SK-N-SH treated with all-trans-retinoic acid at 6 μM for 48 hours (cell line): ENCODE measurements around the gene TTC27.

Experiments used
- ATAC-seq: fragments of 200-7000 bp; cut with Tn5 transposase; 3 replicates; pipeline ENCODE4 v1.9.1; 2020; ENCODE audit warnings: mild to moderate bottlenecking, moderate library complexity
- ARNTL ChIP-seq: fragments of 450-650 bp; formaldehyde crosslinking; IDR thresholded peaks from 2 replicates; pipeline ENCODE4 v1.5.0; 2020; ENCODE audit warnings: low read depth, mild to moderate bottlenecking, moderate library complexity, borderline replicate concordance
- BACH2 ChIP-seq: fragments of 250-450 bp; sonication (Bioruptor Pico); IDR thresholded peaks from 2 replicates; pipeline ENCODE4 v1.9.0; 2021; ENCODE audit warnings: mild to moderate bottlenecking, borderline replicate concordance
- CREB5 ChIP-seq: fragments of 250-450 bp; sonication (Bioruptor Pico); IDR thresholded peaks from 2 replicates; pipeline ENCODE4 v1.5.1; 2020; ENCODE audit warnings: low read depth, mild to moderate bottlenecking, moderate library complexity
- CSDC2 ChIP-seq: fragments of 250-450 bp; sonication (Bioruptor Pico); IDR thresholded peaks from 2 replicates; pipeline ENCODE4 v1.5.0; 2020; ENCODE audit warnings: mild to moderate bottlenecking, moderate library complexity
- CSRNP3 ChIP-seq: fragments of 250-450 bp; sonication (Bioruptor Pico); IDR thresholded peaks from 2 replicates; pipeline ENCODE4 v1.5.1; 2021; ENCODE audit warnings: mild to moderate bottlenecking, moderate library complexity
- ESRRG ChIP-seq: fragments of 250-450 bp; sonication (Bioruptor Pico); IDR thresholded peaks from 2 replicates; pipeline ENCODE4 v1.6.1; 2021; ENCODE audit warnings: mild to moderate bottlenecking
- ISL1 ChIP-seq: fragments of 250-450 bp; sonication (Bioruptor Pico); IDR thresholded peaks from 2 replicates; pipeline ENCODE4 v2.1.2; 2022; ENCODE audit warnings: mild to moderate bottlenecking, moderate library complexity
- OSR1 ChIP-seq: fragments of 250-450 bp; sonication (Bioruptor Pico); IDR thresholded peaks from 2 replicates; pipeline ENCODE4 v1.8.0; 2022; ENCODE audit warnings: moderate library complexity, mild to moderate bottlenecking, inconsistent platforms
- PATZ1 ChIP-seq: fragments of 250-450 bp; sonication (Bioruptor Pico); IDR thresholded peaks from 2 replicates; pipeline ENCODE4 v1.8.0; 2020; ENCODE audit warnings: mild to moderate bottlenecking, moderate library complexity, borderline replicate concordance
- PPARA ChIP-seq: fragments of 250-450 bp; sonication (Bioruptor Pico); IDR thresholded peaks from 2 replicates; pipeline ENCODE4 v1.5.0; 2020; ENCODE audit warnings: mild to moderate bottlenecking, borderline replicate concordance
- RARB ChIP-seq: fragments of 250-450 bp; sonication (Bioruptor Pico); IDR thresholded peaks from 2 replicates; pipeline ENCODE4 v1.8.0; 2021; ENCODE audit warnings: mild to moderate bottlenecking, moderate library complexity
- SNAI2 ChIP-seq: fragments of 250-450 bp; sonication (Bioruptor Pico); IDR thresholded peaks from 2 replicates; pipeline ENCODE4 v1.5.0; 2020; ENCODE audit warnings: mild to moderate bottlenecking, moderate library complexity
- TOX ChIP-seq: fragments of 250-450 bp; sonication (Bioruptor Pico); IDR thresholded peaks from 2 replicates; pipeline ENCODE4 v1.8.0; 2021; ENCODE audit warnings: mild to moderate bottlenecking, moderate library complexity, borderline replicate concordance
- TSHZ2 ChIP-seq: fragments of 250-450 bp; sonication (Bioruptor Pico); IDR thresholded peaks from 2 replicates; pipeline ENCODE4 v1.5.0; 2020; ENCODE audit warnings: mild to moderate bottlenecking, moderate library complexity
- ZC3H10 ChIP-seq: fragments of 250-450 bp; sonication (Bioruptor Pico); IDR thresholded peaks from 2 replicates; pipeline ENCODE4 v1.5.1; 2021; ENCODE audit warnings: mild to moderate bottlenecking, moderate library complexity
- ZFP3 ChIP-seq: fragments of 250-450 bp; sonication (Bioruptor Pico); IDR thresholded peaks from 2 replicates; pipeline ENCODE4 v1.5.0; 2020; ENCODE audit warnings: mild to moderate bottlenecking, moderate library complexity
- ZFP30 ChIP-seq: fragments of 450-650 bp; formaldehyde crosslinking; IDR thresholded peaks from 2 replicates; pipeline ENCODE4 v1.5.0; 2022; ENCODE audit warnings: mild to moderate bottlenecking, moderate library complexity
- ZNF565 ChIP-seq: fragments of 450-650 bp; formaldehyde crosslinking; conservative IDR thresholded peaks from 2 replicates; pipeline ENCODE4 v1.5.0; 2020; ENCODE audit warnings: low read depth, mild to moderate bottlenecking, moderate library complexity
- ZNF70 ChIP-seq: fragments of 450-650 bp; formaldehyde crosslinking; IDR thresholded peaks from 2 replicates; pipeline ENCODE4 v1.5.0; 2020; ENCODE audit warnings: mild to moderate bottlenecking, moderate library complexity
- ZNF8 ChIP-seq: fragments of 450-650 bp; formaldehyde crosslinking; IDR thresholded peaks from 2 replicates; pipeline ENCODE4 v1.5.0; 2020; ENCODE audit warnings: mild to moderate bottlenecking, moderate library complexity

Gene TTC27

DNA sequence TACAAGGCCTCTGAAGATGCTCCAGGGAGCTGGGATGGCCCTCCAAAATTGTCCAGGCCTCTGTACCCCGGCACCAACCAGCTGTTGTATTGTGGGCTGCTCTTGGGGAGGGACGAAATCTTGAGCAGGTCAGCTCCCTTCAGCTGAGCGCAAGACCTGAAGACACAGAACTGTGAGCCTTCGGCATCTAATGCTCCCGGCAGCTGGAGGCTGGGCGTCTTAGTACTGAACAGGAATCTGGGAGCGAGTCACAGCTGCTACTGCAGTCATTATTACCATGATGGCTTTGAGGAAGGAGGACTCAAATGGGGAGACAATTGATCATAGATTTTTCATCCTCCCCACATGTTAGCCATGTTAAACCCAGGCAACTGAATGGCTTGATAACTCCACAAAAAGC is 236.0 kb downstream of the TTC27 start:
- peak; percentile 53 for ATAC-seq

DNA sequence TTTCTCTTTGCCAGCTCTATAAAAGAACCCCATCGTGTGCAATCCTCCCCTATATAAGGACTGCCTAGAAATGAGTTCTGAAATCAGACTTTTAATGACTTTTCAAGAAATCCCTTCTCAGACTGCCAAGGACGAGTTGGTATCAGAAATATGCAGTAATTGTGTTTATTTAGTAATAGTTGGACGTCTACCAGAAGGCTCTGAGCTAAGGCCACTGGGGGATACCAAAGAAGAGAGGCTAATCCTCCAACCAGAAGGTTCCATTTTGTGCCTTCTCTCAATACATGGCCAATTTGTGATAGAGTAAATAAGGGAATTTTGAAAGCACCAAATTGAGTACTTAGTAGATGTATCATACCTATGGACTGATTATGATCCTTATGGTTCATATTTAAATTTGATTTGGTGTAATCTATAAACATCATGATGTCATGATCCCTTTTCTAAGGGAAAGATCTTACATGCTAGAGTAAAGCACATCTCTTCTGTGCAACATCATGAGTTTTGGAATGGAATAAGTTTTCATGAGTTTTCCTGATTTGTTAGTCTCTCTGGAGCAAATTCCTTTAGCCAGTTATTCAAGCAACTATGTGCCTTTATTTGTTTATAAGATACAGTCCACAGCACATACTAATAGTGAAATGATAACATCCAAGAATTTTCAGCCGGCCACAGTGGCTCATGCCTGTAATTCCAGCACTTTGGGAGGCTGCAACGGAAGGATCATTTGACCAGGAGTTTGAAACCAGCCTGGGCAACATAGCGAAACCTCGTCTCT is 236.7 kb downstream of the TTC27 start:
- ATAC-seq = peak; percentile 81
- no peak for TF ChIP-seq ARNTL
- no peak for TF ChIP-seq RARB (CRISPR knock-in tag)
- TF ChIP-seq TSHZ2 (CRISPR knock-in tag) = no peak
- no peak for TF ChIP-seq ZNF8 (CRISPR knock-in tag)
- no peak for TF ChIP-seq OSR1 (CRISPR knock-in tag)
- no peak for TF ChIP-seq PATZ1
- TF ChIP-seq CSDC2 (CRISPR knock-in tag) = peak; percentile 55; the same call in 1 of the 2 replicates
- no peak for TF ChIP-seq PPARA (CRISPR knock-in tag)

More for the DNA sequence above, 236.0 kb downstream of the TTC27 start:
- no peak for TF ChIP-seq CSRNP3 (CRISPR knock-in tag)
- no peak for TF ChIP-seq PATZ1
- no peak for TF ChIP-seq ZNF565
- no peak for TF ChIP-seq SNAI2 (CRISPR knock-in tag)
- no peak for TF ChIP-seq ZC3H10 (CRISPR knock-in tag)
- no peak for TF ChIP-seq OSR1 (CRISPR knock-in tag)
- TF ChIP-seq TSHZ2 (CRISPR knock-in tag) = no peak
- no peak for TF ChIP-seq ZFP3 (CRISPR knock-in tag)
- TF ChIP-seq ZNF70 (CRISPR knock-in tag) = no peak
- TF ChIP-seq ESRRG = no peak
- TF ChIP-seq ZNF8 (CRISPR knock-in tag) = no peak
- TF ChIP-seq ISL1 (CRISPR knock-in tag) = no peak
- TF ChIP-seq TOX (CRISPR knock-in tag) = no peak
- TF ChIP-seq CREB5 (CRISPR knock-in tag) = no peak
- TF ChIP-seq BACH2 = no peak
- no peak for TF ChIP-seq CSDC2 (CRISPR knock-in tag)
- no peak for TF ChIP-seq ZFP30 (CRISPR knock-in tag)
- TF ChIP-seq PPARA (CRISPR knock-in tag) = no peak
- no peak for TF ChIP-seq RARB (CRISPR knock-in tag)
